HG03571 (cell line): ENCODE measurements around the gene SLC35B2.

Experiments
- ATAC-seq: cut with Tn5 transposase; IDR thresholded peaks from one replicate; pipeline ENCODE4 v1.9.1; 2021; ENCODE audit not compliant: unreplicated experiment

Gene SLC35B2

GRCh38 chr6:44255105-44255808 lies 2.1 kb downstream of the SLC35B2 start:
- ATAC-seq: no peak

- no peak for ATAC-seq
These were observed 2.9 kb downstream of the SLC35B2 start for GRCh38 chr6:44254191-44255104.

- no peak for ATAC-seq
These were observed 3.8 kb downstream of the SLC35B2 start for GRCh38 chr6:44253307-44254101.

- no peak for ATAC-seq
These were observed 5.5 kb downstream of the SLC35B2 start for GRCh38 chr6:44251576-44252524.

- ATAC-seq: no peak
These were observed 6.6 kb downstream of the SLC35B2 start for GRCh38 chr6:44250718-44251123.

- no peak for ATAC-seq
These were observed 7.1 kb downstream of the SLC35B2 start for GRCh38 chr6:44250067-44250717.

GRCh38 chr6:44249082-44249748 lies 8.1 kb downstream of the SLC35B2 start:
- ATAC-seq: no peak

- no peak for ATAC-seq
These were observed 8.7 kb downstream of the SLC35B2 start for GRCh38 chr6:44248579-44248978.

- ATAC-seq: peak; percentile 27
These were observed 9.7 kb downstream of the SLC35B2 start for GRCh38 chr6:44247338-44248302.

GRCh38 chr6:44246663-44247337 lies 10.5 kb downstream of the SLC35B2 start, which contains the start of gene HSP90AB1:
TSS of gene HSP90AB1 (plus strand) at chr6:44247101. CDS start at chr6:44248630, 1,529 bp downstream.
- ATAC-seq: peak; percentile 64

- peak; percentile 42 for ATAC-seq
These were observed 11.2 kb downstream of the SLC35B2 start for GRCh38 chr6:44245912-44246662.

GRCh38 chr6:44245391-44245911 lies 11.9 kb downstream of the SLC35B2 start:
- ATAC-seq: no peak

- no peak for ATAC-seq
These were observed 14.0 kb downstream of the SLC35B2 start for GRCh38 chr6:44243345-44243744.

GRCh38 chr6:44238687-44239350 lies 18.5 kb downstream of the SLC35B2 start:
- ATAC-seq: no peak

- peak; percentile 88 for ATAC-seq
These were observed 19.4 kb downstream of the SLC35B2 start for GRCh38 chr6:44237813-44238433.
